Activated CD8-positive, alpha-beta T cell treated with anti-CD3 and anti-CD28 coated beads for 36 hours (primary cell): ENCODE data around the gene TTC16. TPM values are rescaled to one million over a fixed set of nuclear protein-coding genes. Genes with fewer than 3 reads are reported as not detected.

Experiments
- ATAC-seq: fragments of 200-7000 bp; cut with Tn5 transposase; one replicate; pipeline ENCODE4 v1.10.0; 2021; ENCODE audit warnings: mild to moderate bottlenecking, moderate library complexity
- CTCF ChIA-PET: fragments of 350-600 bp; sonication (Branson Sonifier 250); formaldehyde crosslinking; loops from one replicate; lab custom pipeline; 2021; ENCODE audit warnings: antibody characterized with exemption; lab: Charles Lee
- POLR2A ChIA-PET: fragments of 350-600 bp; sonication (Branson Sonifier 250); formaldehyde crosslinking; loops from one replicate; lab custom pipeline; 2021; ENCODE audit warnings: antibody characterized with exemption; lab: Charles Lee
- DNase-seq: peaks from one replicate; pipeline ENCODE4 v3.0.0-alpha.2; 2020
- H3K27ac Mint-ChIP-seq: one replicate; pipeline ENCODE4 v1.8.0; 2021; ENCODE audit warnings: mild to moderate bottlenecking, mixed read lengths
- H3K27me3 Mint-ChIP-seq: one replicate; pipeline ENCODE4 v1.8.0; 2021; ENCODE audit warnings: mixed read lengths
- H3K36me3 Mint-ChIP-seq: one replicate; pipeline ENCODE4 v1.8.0; 2021; ENCODE audit warnings: low read depth, mixed read lengths
- H3K4me1 Mint-ChIP-seq: one replicate; pipeline ENCODE4 v1.8.0; 2021; ENCODE audit warnings: low read depth, mixed read lengths
- H3K4me3 Mint-ChIP-seq: one replicate; pipeline ENCODE4 v1.8.0; 2021; ENCODE audit warnings: mild to moderate bottlenecking, moderate library complexity, mixed read lengths
- H3K9me3 Mint-ChIP-seq: one replicate; pipeline ENCODE4 v1.8.0; 2021; ENCODE audit warnings: mixed read lengths
- intact Hi-C: fragments of 100-400 bp; cut with micrococcal nuclease; formaldehyde crosslinking; loops from one replicate; pipeline ENCODE4 v1.10.0; 2022
- total RNA-seq, 2 experiments: library from RNA; stranded (reverse); gene quantifications; one replicate each; pipeline ENCODE4 v1.2.3, GENCODE V29; 2021
- TF ChIP-seq, protein P1 (sequence below): fragments of 200-600 bp; IDR thresholded peaks from one replicate; pipeline ENCODE4 v1.8.0; 2022; ENCODE audit warnings: antibody characterized with exemption, mild to moderate bottlenecking

The TTC16 gene
- total RNA-seq, 2 experiments from 2014 or later: 2.1 to 2.3 TPM

DNA sequence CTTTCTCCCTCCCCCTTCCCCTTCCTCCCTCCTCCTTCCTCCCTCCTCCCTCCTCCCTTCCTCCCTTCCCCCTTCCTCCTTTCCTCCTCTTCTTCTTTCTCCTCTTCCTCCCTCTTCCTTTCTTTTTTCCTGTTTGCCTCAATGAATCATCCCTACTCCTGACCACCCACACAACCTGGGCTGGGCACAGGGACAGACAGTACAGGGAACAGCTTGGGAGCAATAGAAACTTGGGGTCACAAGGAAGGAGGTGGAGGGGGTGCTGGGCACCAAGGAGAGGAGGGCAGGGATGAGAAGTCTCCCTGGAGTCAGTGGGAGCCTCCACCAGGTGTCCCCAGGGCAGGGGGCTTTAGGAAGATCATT lies 5.0 kb downstream of the TTC16 start:
- H3K27ac Mint-ChIP-seq: peak overlapping the region; percentile 67
- ATAC-seq: no peak
- POLR2A ChIA-PET: interaction anchor here (2.2 kb wide), 1 partner anchor 9 kb away, joined by 7 read pairs; no protein-coding TSS in a partner anchor
- no peaks in the 10 kb centered on the region for H3K9me3 Mint-ChIP-seq
- no peaks in the 10 kb centered on the region for H3K27me3 Mint-ChIP-seq
- H3K4me1 Mint-ChIP-seq: peaks cover 27% of the 10 kb centered on the region
- peak overlapping the region; percentile 22 for H3K4me3 Mint-ChIP-seq
- TF ChIP-seq, protein P1, sequence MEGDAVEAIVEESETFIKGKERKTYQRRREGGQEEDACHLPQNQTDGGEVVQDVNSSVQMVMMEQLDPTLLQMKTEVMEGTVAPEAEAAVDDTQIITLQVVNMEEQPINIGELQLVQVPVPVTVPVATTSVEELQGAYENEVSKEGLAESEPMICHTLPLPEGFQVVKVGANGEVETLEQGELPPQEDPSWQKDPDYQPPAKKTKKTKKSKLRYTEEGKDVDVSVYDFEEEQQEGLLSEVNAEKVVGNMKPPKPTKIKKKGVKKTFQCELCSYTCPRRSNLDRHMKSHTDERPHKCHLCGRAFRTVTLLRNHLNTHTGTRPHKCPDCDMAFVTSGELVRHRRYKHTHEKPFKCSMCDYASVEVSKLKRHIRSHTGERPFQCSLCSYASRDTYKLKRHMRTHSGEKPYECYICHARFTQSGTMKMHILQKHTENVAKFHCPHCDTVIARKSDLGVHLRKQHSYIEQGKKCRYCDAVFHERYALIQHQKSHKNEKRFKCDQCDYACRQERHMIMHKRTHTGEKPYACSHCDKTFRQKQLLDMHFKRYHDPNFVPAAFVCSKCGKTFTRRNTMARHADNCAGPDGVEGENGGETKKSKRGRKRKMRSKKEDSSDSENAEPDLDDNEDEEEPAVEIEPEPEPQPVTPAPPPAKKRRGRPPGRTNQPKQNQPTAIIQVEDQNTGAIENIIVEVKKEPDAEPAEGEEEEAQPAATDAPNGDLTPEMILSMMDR: no peak
- H3K36me3 Mint-ChIP-seq: no peaks in the 10 kb centered on the region
- CTCF ChIA-PET: interaction anchor here (1.8 kb wide), 1 partner anchor 14 kb away, joined by 11 read pairs; the partner anchor contains the start of gene TOR2A
- intact Hi-C loops: no loop called here
- DNase-seq: no peak

DNA sequence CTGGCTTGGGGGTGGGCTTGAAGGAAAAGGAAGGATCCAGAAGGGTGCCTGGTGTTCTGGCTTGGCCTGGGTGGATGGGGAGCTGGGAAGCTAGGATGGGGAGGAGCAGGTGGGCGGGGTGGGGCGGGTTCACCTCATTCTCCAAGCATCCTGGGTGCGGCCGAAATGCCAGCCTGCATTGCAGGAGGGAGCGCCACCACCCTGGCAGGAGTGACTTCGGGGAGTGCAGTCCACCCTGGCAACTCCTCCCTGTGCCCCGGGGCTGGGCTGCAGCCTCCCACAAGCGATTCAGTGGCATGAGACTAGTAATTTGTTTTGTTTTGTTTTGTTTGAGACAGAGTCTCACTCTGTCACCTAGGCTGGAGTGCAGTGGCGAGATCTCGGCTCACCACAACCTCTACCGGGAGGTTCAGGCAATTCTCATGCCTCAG lies 5.5 kb downstream of the TTC16 start:
- Mint-ChIP-seq H3K27ac (peak overlapping the region; percentile 67), H3K27me3 (no peaks in the 10 kb centered on the region), H3K36me3 (no peaks in the 10 kb centered on the region), H3K9me3 (no peaks in the 10 kb centered on the region), H3K4me1 (peaks cover 21% of the 10 kb centered on the region), H3K4me3 (no peak overlapping the region)
- ChIA-PET CTCF (interaction anchor here (2.6 kb wide), 1 partner anchor 13 kb away, joined by 9 read pairs; the partner anchor contains the start of gene TOR2A), POLR2A (interaction anchor here (0.9 to 2.2 kb wide), 2 partner anchors 10 kb away, joined by 3 to 7 read pairs; no protein-coding TSS in a partner anchor)
- intact Hi-C loops: no loop called here
- DNase-seq (no peak), ATAC-seq (peak; percentile 27)
- TF ChIP-seq, protein P1: no peak

DNA sequence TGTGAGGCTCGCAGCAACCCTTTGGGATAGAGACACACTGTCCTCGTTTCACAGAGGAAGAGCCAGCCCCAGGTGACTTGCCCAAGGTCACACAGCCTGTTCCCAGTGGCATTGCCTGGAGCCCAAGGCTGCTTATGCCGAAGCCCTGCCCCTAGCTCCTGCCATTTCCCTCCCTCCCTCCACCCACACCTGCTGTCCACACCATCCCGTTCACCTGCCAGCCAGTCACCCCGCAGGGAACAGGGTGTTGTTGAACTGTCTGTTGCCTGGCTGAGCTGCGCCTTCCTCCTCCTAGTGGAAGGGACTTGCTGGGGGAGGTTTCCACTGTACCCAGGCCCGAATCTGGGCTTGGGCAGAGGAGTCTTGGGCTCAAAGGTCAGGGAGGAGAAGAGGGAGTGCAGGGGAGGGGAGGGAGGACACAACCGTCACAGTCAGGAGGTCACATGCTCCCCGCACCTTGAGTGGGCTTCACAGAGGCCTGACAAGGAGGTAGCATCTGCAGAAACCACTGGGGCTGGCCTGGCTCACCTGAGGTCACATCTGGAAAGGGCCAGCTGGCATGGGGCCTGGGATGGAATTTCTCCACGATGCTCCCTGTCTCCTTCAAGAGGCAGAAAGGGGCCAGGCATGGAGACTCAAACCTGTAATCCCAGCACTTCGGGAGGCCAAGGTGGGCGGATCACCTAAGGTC lies 6.3 kb downstream of the TTC16 start:
- ATAC-seq (no peak), DNase-seq (no peak)
- H3K4me1 Mint-ChIP-seq: peaks cover 21% of the 10 kb centered on the region
- no peaks in the 10 kb centered on the region for H3K36me3 Mint-ChIP-seq
- CTCF ChIA-PET: interaction anchor here (2.6 kb wide), 1 partner anchor 12 kb away, joined by 9 read pairs; the partner anchor contains the start of gene TOR2A
- H3K9me3 Mint-ChIP-seq: no peaks in the 10 kb centered on the region
- TF ChIP-seq, protein P1: no peak
- H3K27ac Mint-ChIP-seq: peak overlapping the region; percentile 42
- POLR2A ChIA-PET: interaction anchor here (0.9 to 2.2 kb wide), 2 partner anchors 9 to 11 kb away, joined by 3 to 7 read pairs; no protein-coding TSS in a partner anchor
- H3K4me3 Mint-ChIP-seq: no peak overlapping the region
- intact Hi-C loops: no loop called here
- H3K27me3 Mint-ChIP-seq: no peaks in the 10 kb centered on the region

DNA sequence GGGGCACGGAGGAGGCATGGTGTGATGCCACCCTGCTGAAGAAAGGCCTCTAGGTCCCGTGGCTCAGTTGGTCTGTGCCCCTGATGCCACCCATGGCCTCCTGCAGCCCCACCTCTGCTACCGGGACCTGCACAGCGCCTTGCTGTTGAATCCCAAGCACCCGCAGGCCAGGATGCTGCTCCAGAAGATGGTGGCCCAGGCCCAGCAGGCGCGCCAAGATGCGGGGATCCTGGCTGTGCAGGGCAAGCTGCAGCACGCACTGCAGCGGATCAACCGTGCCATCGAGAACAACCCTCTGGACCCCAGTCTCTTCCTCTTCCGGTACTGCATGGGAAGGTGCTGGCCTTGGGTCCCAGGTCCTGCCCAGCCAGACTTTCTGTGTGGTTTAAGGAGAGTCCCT lies 7.1 kb downstream of the TTC16 start:
- DNase-seq (no peak), ATAC-seq (no peak)
- Mint-ChIP-seq H3K4me1 (peaks cover 21% of the 10 kb centered on the region), H3K36me3 (no peaks in the 10 kb centered on the region), H3K27ac (no peak overlapping the region), H3K4me3 (no peak overlapping the region), H3K9me3 (no peaks in the 10 kb centered on the region), H3K27me3 (no peaks in the 10 kb centered on the region)
- ChIA-PET POLR2A (no interaction called here), CTCF (interaction anchor here (2.6 kb wide), 1 partner anchor 12 kb away, joined by 9 read pairs; the partner anchor contains the start of gene TOR2A)
- intact Hi-C loops: no loop called here
- TF ChIP-seq, protein P1: no peak

DNA sequence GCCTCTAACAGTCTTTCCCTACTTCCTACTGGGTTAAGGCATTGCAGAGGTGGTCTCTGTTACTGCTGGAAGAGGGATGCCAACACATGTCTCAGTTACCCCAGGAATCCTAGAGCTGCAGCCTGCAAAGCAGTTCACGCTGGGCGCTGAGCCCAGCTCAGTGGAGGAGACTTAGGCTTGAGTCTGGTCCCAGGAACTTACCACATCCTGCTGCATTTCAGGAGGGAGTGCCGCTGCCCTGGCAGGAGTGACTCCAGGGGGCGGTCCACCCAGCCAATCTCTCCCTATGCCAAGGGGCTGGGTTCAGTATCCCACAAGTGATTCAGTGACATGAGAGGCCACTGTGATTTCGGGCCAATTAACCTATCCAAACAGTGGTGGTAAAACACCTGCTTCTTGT lies 7.6 kb downstream of the TTC16 start:
- DNase-seq: no peak
- intact Hi-C loops: no loop called here
- H3K4me1 Mint-ChIP-seq: peaks cover 21% of the 10 kb centered on the region
- no peaks in the 10 kb centered on the region for H3K27me3 Mint-ChIP-seq
- CTCF ChIA-PET: interaction anchor here (2.6 kb wide), 1 partner anchor 11 kb away, joined by 9 read pairs; the partner anchor contains the start of gene TOR2A
- POLR2A ChIA-PET: interaction anchor here (0.7 to 1.1 kb wide), 2 partner anchors 12 to 36 kb away, joined by 3 read pairs; no protein-coding TSS in a partner anchor
- no peak overlapping the region for H3K27ac Mint-ChIP-seq
- TF ChIP-seq, protein P1: no peak
- H3K4me3 Mint-ChIP-seq: no peak overlapping the region
- no peaks in the 10 kb centered on the region for H3K36me3 Mint-ChIP-seq
- H3K9me3 Mint-ChIP-seq: no peaks in the 10 kb centered on the region
- no peak for ATAC-seq
